ENCODE data around the gene OLIG1. TPM values are rescaled to one million over a fixed set of nuclear protein-coding genes. Genes with fewer than 3 reads are reported as not detected.

OLIG1 gene
- total RNA-seq, 1 experiment from 2014 or later: not detected

GRCh38 chr21:33036430-33037162 is 33.3 kb upstream of the OLIG1 start:
- intact Hi-C loops (cut with micrococcal nuclease): no loop called here
- Histone ChIP-seq H3F3A (ENCODE audit: low read length, unreplicated experiment) (no peaks in the 10 kb centered on the region), H3K9me2 (replicated peaks; ENCODE audit: low read length) (no peaks in the 10 kb centered on the region), H2AFZ (ENCODE audit: low read length) (no peak overlapping the region), H3K4me1 (ENCODE audit: insufficient read depth, low read length) (peaks cover 11% of the 10 kb centered on the region), H4K20me1 (ENCODE audit: low read length) (no peaks in the 10 kb centered on the region), H3K4me2 (ENCODE audit: low read length) (peak overlapping the region; percentile 50), H3K27me3 (ENCODE audit: low read length) (peaks cover 9% of the 10 kb centered on the region), H3K79me2 (ENCODE audit: low read length) (no peaks in the 10 kb centered on the region), H3K27ac (ENCODE audit: low read length) (no peak overlapping the region), H3K36me3 (ENCODE audit: low read depth, low read length) (no peaks in the 10 kb centered on the region), H3K4me3 (ENCODE audit: low read length) (no peak overlapping the region), H3K9ac (ENCODE audit: low read length) (no peak overlapping the region), H3K9me3 (ENCODE audit: low read length) (no peaks in the 10 kb centered on the region)
- TF ChIP-seq EZH2 (IDR thresholded peaks at IDR 0.05; ENCODE audit: low read length, unreplicated experiment) (no peak), EZH2phosphoT487 (IDR thresholded peaks at IDR 0.05; ENCODE audit: borderline replicate concordance, low read length) (no peak), CTCF (conservative IDR thresholded peaks at IDR 0.05; ENCODE audit: low read depth, low read length) (no peak)
- no TSS peak for BruUV-seq (replicated peaks)
- CTCF ChIA-PET: no interaction called here
- ATAC-seq (peak; percentile 99), DNase-seq (peak; percentile 57)
- POLR2A ChIA-PET (ENCODE audit: unreplicated experiment): no interaction called here

- peaks cover 14% of the 10 kb centered on the region for H3K4me1 ChIP-seq (ENCODE audit: insufficient read depth, low read length)
- H3K4me3 ChIP-seq (ENCODE audit: low read length): no peak overlapping the region
- no peak for ATAC-seq
- DNase-seq: no peak
- intact Hi-C loops (cut with micrococcal nuclease): no loop called here
- ChIA-PET POLR2A (ENCODE audit: unreplicated experiment) (no interaction called here), CTCF (no interaction called here)
- no peak overlapping the region for H3K9ac ChIP-seq (ENCODE audit: low read length)
- H3K27me3 ChIP-seq (ENCODE audit: low read length): peaks cover 1% of the 10 kb centered on the region; the same call in 1 of the 2 replicates
- no peaks in the 10 kb centered on the region for H3K79me2 ChIP-seq (ENCODE audit: low read length)
- no peaks in the 10 kb centered on the region for H3F3A ChIP-seq (ENCODE audit: low read length, unreplicated experiment)
- H3K4me2 ChIP-seq (ENCODE audit: low read length): no peak overlapping the region
- no peaks in the 10 kb centered on the region for H3K9me2 ChIP-seq (replicated peaks; ENCODE audit: low read length)
- no TSS peak for BruUV-seq (replicated peaks)
- H2AFZ ChIP-seq (ENCODE audit: low read length): no peak overlapping the region
- H3K36me3 ChIP-seq (ENCODE audit: low read depth, low read length): no peaks in the 10 kb centered on the region
- no peaks in the 10 kb centered on the region for H3K9me3 ChIP-seq (ENCODE audit: low read length)
- no peaks in the 10 kb centered on the region for H4K20me1 ChIP-seq (ENCODE audit: low read length)
- no peak for TF ChIP-seq CTCF (conservative IDR thresholded peaks at IDR 0.05; ENCODE audit: low read depth, low read length)
- TF ChIP-seq EZH2 (IDR thresholded peaks at IDR 0.05; ENCODE audit: low read length, unreplicated experiment): no peak
- no peak for TF ChIP-seq EZH2phosphoT487 (IDR thresholded peaks at IDR 0.05; ENCODE audit: borderline replicate concordance, low read length)
- no peak overlapping the region for H3K27ac ChIP-seq (ENCODE audit: low read length)
Observed at GRCh38 chr21:33037501-33037900, 32.4 kb upstream of the OLIG1 start.

GRCh38 chr21:33039536-33039935 is 30.4 kb upstream of the OLIG1 start:
- H3K4me2 ChIP-seq (ENCODE audit: low read length): no peak overlapping the region
- ATAC-seq (no peak), DNase-seq (no peak)
- intact Hi-C loops (cut with micrococcal nuclease): no loop called here
- H3K27me3 ChIP-seq (ENCODE audit: low read length): peaks cover 3% of the 10 kb centered on the region; the same call in 1 of the 2 replicates
- no peak for TF ChIP-seq CTCF (conservative IDR thresholded peaks at IDR 0.05; ENCODE audit: low read depth, low read length)
- TF ChIP-seq EZH2 (IDR thresholded peaks at IDR 0.05; ENCODE audit: low read length, unreplicated experiment): no peak
- no peak for TF ChIP-seq EZH2phosphoT487 (IDR thresholded peaks at IDR 0.05; ENCODE audit: borderline replicate concordance, low read length)
- no peaks in the 10 kb centered on the region for H3K79me2 ChIP-seq (ENCODE audit: low read length)
- H3K4me1 ChIP-seq (ENCODE audit: insufficient read depth, low read length): peaks cover 23% of the 10 kb centered on the region
- no peak overlapping the region for H2AFZ ChIP-seq (ENCODE audit: low read length)
- POLR2A ChIA-PET (ENCODE audit: unreplicated experiment): no interaction called here
- CTCF ChIA-PET: no interaction called here
- H3K9me2 ChIP-seq (replicated peaks; ENCODE audit: low read length): no peaks in the 10 kb centered on the region
- H3K9ac ChIP-seq (ENCODE audit: low read length): no peak overlapping the region
- no peaks in the 10 kb centered on the region for H3K9me3 ChIP-seq (ENCODE audit: low read length)
- H3F3A ChIP-seq (ENCODE audit: low read length, unreplicated experiment): no peaks in the 10 kb centered on the region
- no peak overlapping the region for H3K4me3 ChIP-seq (ENCODE audit: low read length)
- no TSS peak for BruUV-seq (replicated peaks)
- H3K27ac ChIP-seq (ENCODE audit: low read length): no peak overlapping the region
- no peaks in the 10 kb centered on the region for H4K20me1 ChIP-seq (ENCODE audit: low read length)
- H3K36me3 ChIP-seq (ENCODE audit: low read depth, low read length): no peaks in the 10 kb centered on the region

Data from PC-3 (cell line).